Liver (tissue), 3 donors: ENCODE results near the gene IYD.

Experiments used
- ATF3 ChIP-seq: IDR thresholded peaks from 2 replicates; pipeline ENCODE4 v1.6.1; 2016; ENCODE audit warnings: antibody characterized with exemption
- CTCF ChIP-seq: fragments of 150-350 bp; IDR thresholded peaks from 2 replicates; pipeline ENCODE4 v1.5.1; 2017; ENCODE audit warnings: improper control_type of control experiment, low read depth, low read length; ENCODE audit not compliant: missing input control
- EGR1 ChIP-seq, 2 donors: IDR thresholded peaks; 2 replicates each; pipeline ENCODE4 v1.6.1; 2016 to 2018; ENCODE audit warnings: antibody characterized with exemption in 2 of 2, low read depth in 2 of 2
- GABPA ChIP-seq, 2 donors: IDR thresholded peaks in 1 of 2; conservative IDR thresholded peaks in 1 of 2; 2 replicates each; pipeline ENCODE4 v1.6.1; 2016; ENCODE audit warnings: antibody characterized with exemption in 2 of 2, mild to moderate bottlenecking in 1 of 2, moderate library complexity in 1 of 2
- HNF4G ChIP-seq: IDR thresholded peaks from 2 replicates; pipeline ENCODE4 v1.6.1; 2016; ENCODE audit warnings: antibody characterized with exemption
- JUND ChIP-seq, 2 donors: IDR thresholded peaks; 2 replicates each; pipeline ENCODE4 v1.6.1; 2016; ENCODE audit warnings: antibody characterized with exemption in 2 of 2
- MAX ChIP-seq: IDR thresholded peaks from 2 replicates; pipeline ENCODE4 v1.6.1; 2016; ENCODE audit warnings: antibody characterized with exemption
- NR2F2 ChIP-seq: IDR thresholded peaks from 2 replicates; pipeline ENCODE4 v1.6.1; 2016; ENCODE audit warnings: antibody characterized with exemption
- RAD21 ChIP-seq, 2 donors: IDR thresholded peaks; 2 replicates each; pipeline ENCODE4 v1.6.1; 2016; ENCODE audit warnings: antibody characterized with exemption in 2 of 2, mild to moderate bottlenecking in 2 of 2
- RXRA ChIP-seq, 2 donors: IDR thresholded peaks; 2 replicates each; pipeline ENCODE4 v1.6.1; 2017 to 2018; ENCODE audit warnings: antibody characterized with exemption in 2 of 2, mild to moderate bottlenecking in 1 of 2
- SP1 ChIP-seq: IDR thresholded peaks from 2 replicates; pipeline ENCODE4 v1.6.1; 2018; ENCODE audit warnings: antibody characterized with exemption, mild to moderate bottlenecking
- TAF1 ChIP-seq: conservative IDR thresholded peaks from 2 replicates; pipeline ENCODE4 v1.6.1; 2016; ENCODE audit warnings: antibody characterized with exemption, mild to moderate bottlenecking
- YY1 ChIP-seq: IDR thresholded peaks from 2 replicates; pipeline ENCODE4 v1.6.1; 2016; ENCODE audit warnings: antibody characterized with exemption, mild to moderate bottlenecking
- TF ChIP-seq, protein P1 (sequence below): IDR thresholded peaks from 2 replicates; pipeline ENCODE4 v1.6.1; 2016; ENCODE audit warnings: antibody characterized with exemption, mild to moderate bottlenecking
- donor health status: healthy.
- donor health status: healthy.

DNA sequence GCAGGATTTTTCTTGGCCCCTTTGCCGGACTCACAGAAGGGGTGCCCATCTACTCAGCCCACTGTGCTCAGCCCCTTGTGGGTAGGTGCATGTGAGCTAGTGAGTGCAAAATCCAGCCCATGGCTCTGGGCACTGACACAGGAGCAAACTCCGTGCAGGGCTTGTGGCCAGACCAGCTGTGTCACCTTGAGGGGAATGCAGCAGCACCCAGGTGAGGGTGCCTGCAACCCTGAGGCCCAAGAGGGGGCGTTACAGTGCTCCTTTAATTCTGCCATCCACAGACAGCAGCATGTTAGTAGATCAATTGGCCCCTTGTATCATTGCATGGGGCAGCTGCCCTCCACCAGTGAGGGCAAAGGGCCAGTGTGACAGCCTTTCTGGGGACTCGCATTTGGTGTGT is 12.9 kb upstream of the IYD start:
- TF ChIP-seq CTCF (no peak), RAD21 (IDR thresholded peaks at IDR 0.05) (no peak), YY1 (no peak), SP1 (no peak), NR2F2 (no peak), GABPA (IDR thresholded peaks at IDR 0.05 in 1 of 2, conservative IDR thresholded peaks at IDR 0.05 in 1 of 2) (no peak), JUND (IDR thresholded peaks at IDR 0.05) (no peak), MAX (no peak), HNF4G (no peak), EGR1 (IDR thresholded peaks at IDR 0.05; ENCODE audit: low read depth in 2 of 2) (no peak), TAF1 (no peak), RXRA (IDR thresholded peaks at IDR 0.05) (no peak), ATF3 (no peak)
- TF ChIP-seq, protein P1, sequence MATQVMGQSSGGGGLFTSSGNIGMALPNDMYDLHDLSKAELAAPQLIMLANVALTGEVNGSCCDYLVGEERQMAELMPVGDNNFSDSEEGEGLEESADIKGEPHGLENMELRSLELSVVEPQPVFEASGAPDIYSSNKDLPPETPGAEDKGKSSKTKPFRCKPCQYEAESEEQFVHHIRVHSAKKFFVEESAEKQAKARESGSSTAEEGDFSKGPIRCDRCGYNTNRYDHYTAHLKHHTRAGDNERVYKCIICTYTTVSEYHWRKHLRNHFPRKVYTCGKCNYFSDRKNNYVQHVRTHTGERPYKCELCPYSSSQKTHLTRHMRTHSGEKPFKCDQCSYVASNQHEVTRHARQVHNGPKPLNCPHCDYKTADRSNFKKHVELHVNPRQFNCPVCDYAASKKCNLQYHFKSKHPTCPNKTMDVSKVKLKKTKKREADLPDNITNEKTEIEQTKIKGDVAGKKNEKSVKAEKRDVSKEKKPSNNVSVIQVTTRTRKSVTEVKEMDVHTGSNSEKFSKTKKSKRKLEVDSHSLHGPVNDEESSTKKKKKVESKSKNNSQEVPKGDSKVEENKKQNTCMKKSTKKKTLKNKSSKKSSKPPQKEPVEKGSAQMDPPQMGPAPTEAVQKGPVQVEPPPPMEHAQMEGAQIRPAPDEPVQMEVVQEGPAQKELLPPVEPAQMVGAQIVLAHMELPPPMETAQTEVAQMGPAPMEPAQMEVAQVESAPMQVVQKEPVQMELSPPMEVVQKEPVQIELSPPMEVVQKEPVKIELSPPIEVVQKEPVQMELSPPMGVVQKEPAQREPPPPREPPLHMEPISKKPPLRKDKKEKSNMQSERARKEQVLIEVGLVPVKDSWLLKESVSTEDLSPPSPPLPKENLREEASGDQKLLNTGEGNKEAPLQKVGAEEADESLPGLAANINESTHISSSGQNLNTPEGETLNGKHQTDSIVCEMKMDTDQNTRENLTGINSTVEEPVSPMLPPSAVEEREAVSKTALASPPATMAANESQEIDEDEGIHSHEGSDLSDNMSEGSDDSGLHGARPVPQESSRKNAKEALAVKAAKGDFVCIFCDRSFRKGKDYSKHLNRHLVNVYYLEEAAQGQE = no peak
